ENCODE results near the gene FGF8.

FGF8 gene

GRCh38 chr10:101767600-101767945 is 8.3 kb downstream of the FGF8 start:
- Histone ChIP-seq H3K27ac (no peak overlapping the region), H2AFZ (ENCODE audit: low read depth) (no peak overlapping the region), H3K79me2 (ENCODE audit: insufficient read depth, low read depth) (no peaks in the 10 kb centered on the region), H3K9ac (no peak overlapping the region), H3K4me3 (IDR thresholded peaks at IDR 0.05; ENCODE audit: insufficient read depth, low read depth, low read length) (no peak overlapping the region), H3K36me3 (ENCODE audit: insufficient read depth) (no peaks in the 10 kb centered on the region), H3K27me3 (ENCODE audit: insufficient read depth, low read depth) (no peaks in the 10 kb centered on the region; the same call in 1 of the 2 replicates), H3K4me1 (ENCODE audit: low read depth, poor library complexity, severe bottlenecking) (no peaks in the 10 kb centered on the region), H4K20me1 (ENCODE audit: insufficient read depth) (no peaks in the 10 kb centered on the region), H3K4me2 (no peak overlapping the region)
- TF ChIP-seq CTCF (conservative IDR thresholded peaks at IDR 0.05; ENCODE audit: low read depth, low read length), result no peak

DNA sequence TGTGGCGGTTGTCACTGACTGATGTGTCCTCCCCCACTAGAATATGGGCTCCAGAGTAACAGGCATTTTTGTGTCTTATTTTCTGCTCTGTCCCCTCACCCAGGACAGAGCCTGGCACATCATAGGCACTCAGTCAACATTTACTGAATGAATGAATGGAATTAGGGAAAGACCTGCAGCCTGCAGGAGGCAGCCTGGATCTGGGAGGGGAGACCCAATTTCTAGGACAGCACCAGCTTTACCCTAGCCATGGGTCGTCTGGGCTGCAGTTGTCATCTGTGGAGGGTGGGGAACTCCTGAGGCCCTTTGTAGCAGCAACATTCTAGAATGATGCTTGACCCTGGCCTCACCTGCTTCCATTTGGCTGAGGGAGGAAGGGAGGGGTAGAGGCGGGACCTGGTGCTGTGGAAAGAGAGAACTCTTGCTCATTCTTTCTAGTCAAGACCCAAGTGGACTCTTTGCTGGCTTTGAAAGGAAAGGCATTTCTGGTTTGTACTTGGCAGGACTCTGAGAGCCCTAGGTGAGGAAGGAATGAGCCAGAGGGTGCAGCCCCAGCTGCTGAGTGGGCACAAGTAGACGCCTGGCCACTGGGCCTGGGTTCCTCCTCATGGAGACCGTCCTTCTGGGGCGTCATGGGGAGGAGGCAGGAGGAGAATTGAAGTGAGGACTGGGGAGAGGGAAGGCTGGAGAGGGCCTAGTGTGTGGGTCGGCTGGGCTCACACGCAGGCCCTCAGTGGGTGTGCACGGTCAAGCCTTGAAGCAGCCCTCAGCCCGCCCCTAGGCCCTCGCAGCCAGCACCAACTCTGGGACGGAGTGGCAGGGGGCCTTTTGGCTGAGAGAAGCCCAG is 8.9 kb downstream of the FGF8 start:
- H3K27ac ChIP-seq, result no peak overlapping the region
- no peak overlapping the region for H2AFZ ChIP-seq (ENCODE audit: low read depth)
- H3K4me3 ChIP-seq (IDR thresholded peaks at IDR 0.05; ENCODE audit: insufficient read depth, low read depth, low read length), result no peak overlapping the region
- H3K27me3 ChIP-seq (ENCODE audit: insufficient read depth, low read depth), result no peaks in the 10 kb centered on the region
- H3K4me1 ChIP-seq (ENCODE audit: low read depth, poor library complexity, severe bottlenecking), result no peaks in the 10 kb centered on the region
- H3K36me3 ChIP-seq (ENCODE audit: insufficient read depth), result no peaks in the 10 kb centered on the region
- no peak for TF ChIP-seq CTCF (conservative IDR thresholded peaks at IDR 0.05; ENCODE audit: low read depth, low read length)
- H3K79me2 ChIP-seq (ENCODE audit: insufficient read depth, low read depth), result no peaks in the 10 kb centered on the region
- no peak overlapping the region for H3K9ac ChIP-seq
- H4K20me1 ChIP-seq (ENCODE audit: insufficient read depth), result no peaks in the 10 kb centered on the region
- H3K4me2 ChIP-seq, result no peak overlapping the region

GRCh38 chr10:101766306-101766705 is 9.6 kb downstream of the FGF8 start:
- no peaks in the 10 kb centered on the region for H3K4me1 ChIP-seq (ENCODE audit: low read depth, poor library complexity, severe bottlenecking)
- no peak for TF ChIP-seq CTCF (conservative IDR thresholded peaks at IDR 0.05; ENCODE audit: low read depth, low read length)
- H3K27ac ChIP-seq, result no peak overlapping the region
- no peak overlapping the region for H3K9ac ChIP-seq
- H3K4me2 ChIP-seq, result no peak overlapping the region
- H3K27me3 ChIP-seq (ENCODE audit: insufficient read depth, low read depth), result no peaks in the 10 kb centered on the region
- H2AFZ ChIP-seq (ENCODE audit: low read depth), result no peak overlapping the region
- no peaks in the 10 kb centered on the region for H3K36me3 ChIP-seq (ENCODE audit: insufficient read depth)
- H4K20me1 ChIP-seq (ENCODE audit: insufficient read depth), result no peaks in the 10 kb centered on the region
- no peaks in the 10 kb centered on the region for H3K79me2 ChIP-seq (ENCODE audit: insufficient read depth, low read depth)
- H3K4me3 ChIP-seq (IDR thresholded peaks at IDR 0.05; ENCODE audit: insufficient read depth, low read depth, low read length), result no peak overlapping the region

GRCh38 chr10:101763141-101763846 is 12.6 kb downstream of the FGF8 start:
- no peaks in the 10 kb centered on the region for H3K79me2 ChIP-seq (ENCODE audit: insufficient read depth, low read depth)
- no peak overlapping the region for H3K4me3 ChIP-seq (IDR thresholded peaks at IDR 0.05; ENCODE audit: insufficient read depth, low read depth, low read length)
- no peak overlapping the region for H2AFZ ChIP-seq (ENCODE audit: low read depth)
- no peaks in the 10 kb centered on the region for H3K36me3 ChIP-seq (ENCODE audit: insufficient read depth)
- no peaks in the 10 kb centered on the region for H3K4me1 ChIP-seq (ENCODE audit: low read depth, poor library complexity, severe bottlenecking)
- H3K4me2 ChIP-seq, result no peak overlapping the region
- TF ChIP-seq CTCF (conservative IDR thresholded peaks at IDR 0.05; ENCODE audit: low read depth, low read length), result no peak
- H3K27ac ChIP-seq, result no peak overlapping the region
- H3K9ac ChIP-seq, result no peak overlapping the region
- no peaks in the 10 kb centered on the region for H4K20me1 ChIP-seq (ENCODE audit: insufficient read depth)
- no peaks in the 10 kb centered on the region for H3K27me3 ChIP-seq (ENCODE audit: insufficient read depth, low read depth)

Data from KMS-11 (cell line).